HG03060 (cell line): ENCODE measurements around the gene PSKH1.
"Not testable (repeated sequence)": the region's sequence is repeated elsewhere in the genome, so short reads cannot be mapped to it uniquely, and the experiment has no call there.

ENCODE experiments used
- ATAC-seq: cut with Tn5 transposase; IDR thresholded peaks from one replicate; pipeline ENCODE4 v1.9.1; 2021; ENCODE audit warnings: low read depth, moderate number of reproducible peaks; ENCODE audit not compliant: unreplicated experiment

The PSKH1 gene

DNA sequence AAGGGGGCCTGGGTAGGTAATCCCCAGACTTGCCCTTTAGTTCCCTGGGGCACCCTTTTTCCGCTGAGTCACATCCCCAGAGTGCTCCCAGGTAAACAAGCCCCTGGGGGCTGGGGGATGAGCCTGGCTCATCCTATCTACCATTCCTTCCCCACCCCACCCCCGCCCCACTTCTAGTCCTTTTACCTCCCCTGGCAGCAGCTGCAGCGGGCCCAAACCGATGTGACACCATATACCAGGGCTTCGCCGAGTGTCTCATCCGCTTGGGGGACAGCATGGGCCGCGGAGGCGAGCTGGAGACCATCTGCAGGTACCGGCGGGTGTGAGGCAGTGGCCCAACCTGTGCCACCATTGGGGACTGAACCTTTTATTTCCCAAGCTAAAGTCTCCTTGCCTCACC lies 7.5 kb upstream of the PSKH1 start:
- no peak for ATAC-seq

DNA sequence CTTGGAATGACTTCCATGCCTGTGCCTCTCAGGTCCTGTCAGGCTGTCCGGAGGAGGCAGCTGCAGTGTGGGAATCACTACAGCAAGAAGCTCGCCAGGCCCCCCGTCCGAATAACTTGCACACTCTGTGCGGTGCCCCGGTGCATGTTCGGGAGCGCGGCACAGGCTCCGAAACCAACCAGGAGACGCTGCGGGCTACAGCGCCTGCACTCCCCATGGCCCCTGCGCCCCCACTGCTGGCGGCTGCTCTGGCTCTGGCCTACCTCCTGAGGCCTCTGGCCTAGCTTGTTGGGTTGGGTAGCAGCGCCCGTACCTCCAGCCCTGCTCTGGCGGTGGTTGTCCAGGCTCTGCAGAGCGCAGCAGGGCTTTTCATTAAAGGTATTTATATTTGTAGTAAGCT lies 7.1 kb upstream of the PSKH1 start:
- ATAC-seq: no peak

DNA sequence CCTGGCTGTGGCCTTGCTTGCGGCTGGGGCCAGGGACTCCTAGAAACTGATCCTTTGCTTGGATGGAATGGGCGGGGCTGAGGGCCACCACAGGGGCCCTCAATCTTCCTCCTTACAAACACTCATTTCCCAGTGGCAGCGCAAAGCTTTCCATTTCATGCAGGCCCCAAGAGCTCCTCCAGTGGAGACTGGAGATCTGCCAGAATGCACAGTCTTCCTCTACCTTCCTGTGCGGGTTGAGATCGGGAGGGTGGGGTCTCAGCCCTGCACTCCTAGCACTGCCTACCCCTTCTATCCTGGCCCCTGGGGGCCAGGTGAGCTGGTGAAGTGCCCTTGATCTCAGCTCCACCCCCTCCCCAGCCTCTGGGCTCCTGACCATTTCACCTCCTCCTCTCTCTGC lies 6.7 kb upstream of the PSKH1 start:
- no peak for ATAC-seq

DNA sequence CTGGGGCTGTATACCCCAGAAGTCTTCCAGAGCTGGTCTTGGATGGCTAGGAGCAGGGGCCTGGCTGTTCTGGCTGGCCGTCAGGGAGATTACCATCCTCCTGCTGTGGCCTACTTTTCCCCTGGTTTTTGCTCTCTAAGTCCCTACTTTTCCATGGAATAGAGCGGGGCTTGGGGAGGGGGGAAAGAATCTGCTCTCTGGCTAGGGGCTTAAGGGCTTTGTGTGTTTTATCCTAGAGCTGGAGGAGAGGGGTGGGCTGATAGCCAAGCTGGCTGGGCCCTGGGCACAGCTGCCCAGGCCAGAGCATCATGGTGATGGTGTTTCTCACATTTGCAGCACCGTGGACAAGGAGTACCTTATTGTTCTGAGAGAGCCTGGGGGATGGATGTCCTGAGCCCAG lies 4.7 kb upstream of the PSKH1 start:
- no peak for ATAC-seq

DNA sequence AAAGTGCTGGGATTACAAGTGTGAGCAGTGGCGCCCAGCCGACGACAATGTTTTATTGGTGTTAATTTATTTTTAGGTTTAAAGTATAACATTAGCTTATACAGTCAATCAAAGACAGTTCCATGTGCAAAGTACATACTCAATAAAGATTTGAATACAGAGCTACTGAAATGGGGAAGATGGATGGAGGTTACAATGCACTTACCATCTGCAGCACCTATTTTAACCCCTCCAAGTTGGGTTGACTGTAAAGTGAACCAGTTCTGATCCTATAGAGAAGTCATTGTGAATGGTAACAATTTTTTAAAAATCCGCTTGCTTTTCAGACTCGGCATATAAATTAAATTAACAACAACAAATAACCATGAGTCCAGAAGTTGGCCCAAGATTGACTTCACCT lies 679 bp upstream of the PSKH1 start:
- no peak for ATAC-seq

DNA sequence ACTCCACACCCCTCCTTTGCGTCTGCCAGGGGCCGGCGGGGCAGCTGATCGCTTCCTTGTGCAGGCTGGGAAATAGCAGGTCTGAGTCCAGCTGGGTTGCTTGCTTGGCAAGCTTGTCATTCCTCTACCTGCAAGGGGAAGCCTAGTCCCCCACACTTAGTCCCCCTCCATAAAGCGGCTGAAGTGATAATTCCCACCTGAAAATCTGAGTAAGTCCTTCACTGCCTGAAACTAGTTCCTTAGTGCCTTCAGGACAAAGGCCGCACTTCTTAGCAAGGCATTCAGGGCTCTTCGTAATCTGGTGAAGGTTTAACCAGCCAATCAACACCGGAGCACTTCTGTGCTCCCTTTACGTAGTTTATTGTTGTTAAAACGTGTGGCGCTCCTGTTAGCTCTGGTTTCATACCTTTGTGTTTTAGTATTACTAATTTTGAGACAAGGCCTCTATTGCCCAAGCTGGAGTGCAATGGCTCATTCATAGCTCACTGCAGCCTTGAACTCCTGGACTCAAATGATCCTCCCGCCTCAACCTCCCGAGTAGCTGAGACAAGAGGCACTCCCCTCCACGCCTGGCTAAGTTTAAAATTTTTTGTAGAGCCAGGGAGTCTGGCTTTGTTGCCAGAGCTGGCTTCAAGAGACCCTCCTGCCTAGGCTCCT lies 817 bp downstream of the PSKH1 start:
- ATAC-seq: no peak

DNA sequence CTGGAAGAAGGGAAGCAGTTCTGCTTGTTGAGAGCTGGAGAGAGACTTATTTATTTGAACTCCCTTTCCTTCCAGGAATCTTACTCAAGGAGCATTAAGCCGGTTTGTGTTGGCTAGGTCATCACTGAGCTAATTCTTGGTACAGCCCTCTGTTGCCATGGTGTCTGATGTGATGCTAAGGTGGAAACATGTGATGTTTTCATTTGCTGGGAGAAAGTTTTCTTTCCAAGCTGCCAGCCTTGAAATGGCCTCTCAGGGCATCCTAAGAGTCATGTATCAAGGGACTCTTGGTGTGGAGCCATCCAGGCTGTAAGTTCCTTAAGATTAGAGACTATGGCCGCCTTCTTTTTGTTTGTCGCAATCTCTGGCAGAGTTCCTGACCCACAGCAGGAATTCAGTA lies 4.2 kb downstream of the PSKH1 start:
- ATAC-seq: no peak

DNA sequence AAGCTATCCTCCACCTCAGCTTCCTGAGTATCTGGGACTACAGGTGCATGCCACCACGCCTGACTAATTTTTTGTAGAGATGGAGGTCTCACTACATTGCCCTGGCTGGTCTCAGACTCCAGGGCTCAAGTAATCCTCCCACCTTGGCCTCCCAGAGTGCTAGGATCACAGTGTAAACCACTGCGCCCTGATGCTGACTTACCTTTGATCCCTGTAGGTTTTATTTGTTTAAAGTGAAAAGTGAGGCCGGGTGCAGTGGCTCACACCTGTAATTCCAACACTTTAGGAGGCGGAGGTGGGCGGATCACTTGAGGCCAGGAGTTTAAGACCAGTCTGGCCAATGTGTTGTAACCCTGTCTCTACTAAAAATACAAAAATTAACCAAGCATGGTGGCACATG lies 8.7 kb downstream of the PSKH1 start:
- no peak for ATAC-seq

DNA sequence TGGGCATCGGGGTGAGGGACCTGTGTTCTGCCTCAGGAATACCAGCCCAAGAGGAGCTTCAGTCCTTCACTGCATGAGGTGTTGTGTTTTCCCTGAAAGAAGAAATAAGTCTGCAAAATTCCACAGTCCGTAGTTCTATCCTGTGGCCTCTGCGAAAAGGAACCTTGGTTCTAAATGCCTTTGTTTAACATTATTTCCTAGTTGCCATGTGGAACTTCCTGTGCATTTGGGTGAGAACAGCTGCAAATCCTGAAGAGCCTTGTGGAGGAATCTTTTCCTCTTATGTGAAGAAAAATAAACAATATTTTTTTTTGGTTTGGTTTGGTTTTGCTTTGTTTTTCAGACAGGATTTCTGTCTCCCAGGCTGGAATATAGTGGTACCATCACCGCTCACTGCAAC lies 9.8 kb downstream of the PSKH1 start:
- ATAC-seq: no peak

DNA sequence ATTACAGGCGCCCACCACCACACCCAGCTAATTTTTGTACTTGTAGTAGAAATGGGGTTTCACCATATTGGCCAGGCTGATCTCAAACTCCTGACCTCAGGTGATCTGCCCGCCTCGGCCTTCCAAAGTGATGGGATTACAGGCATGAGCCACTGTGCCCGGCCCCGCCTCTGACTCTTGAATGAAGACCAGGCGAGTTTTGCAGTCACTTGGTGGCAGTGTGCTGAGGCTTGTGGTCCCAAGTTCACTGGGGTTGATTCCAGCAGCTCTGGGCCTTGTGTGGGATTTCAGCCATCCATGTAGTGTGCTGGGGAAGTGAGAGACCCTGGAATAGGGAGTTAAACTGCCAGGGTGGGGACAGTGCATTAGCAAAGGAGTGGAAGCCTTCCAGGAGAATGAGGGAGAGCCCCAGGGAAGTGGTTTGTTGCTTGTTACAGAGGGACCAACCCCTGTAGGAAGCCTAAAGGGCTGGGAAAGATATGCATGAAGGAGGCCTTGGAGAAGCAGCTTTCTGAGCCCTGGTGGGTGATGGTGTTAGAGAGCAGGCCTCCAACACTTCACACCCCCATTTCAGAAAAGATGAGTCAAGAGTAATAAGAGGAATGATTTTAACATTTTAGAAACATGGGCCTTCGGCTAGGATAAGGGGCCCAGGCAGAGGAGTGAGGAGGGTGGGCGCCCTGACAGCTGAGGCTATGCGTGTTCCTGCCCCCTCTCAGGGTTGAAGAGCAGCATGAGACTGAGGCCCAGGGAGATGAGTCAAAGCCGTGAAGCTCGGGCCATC lies 14.5 kb downstream of the PSKH1 start:
- ATAC-seq: no peak

DNA sequence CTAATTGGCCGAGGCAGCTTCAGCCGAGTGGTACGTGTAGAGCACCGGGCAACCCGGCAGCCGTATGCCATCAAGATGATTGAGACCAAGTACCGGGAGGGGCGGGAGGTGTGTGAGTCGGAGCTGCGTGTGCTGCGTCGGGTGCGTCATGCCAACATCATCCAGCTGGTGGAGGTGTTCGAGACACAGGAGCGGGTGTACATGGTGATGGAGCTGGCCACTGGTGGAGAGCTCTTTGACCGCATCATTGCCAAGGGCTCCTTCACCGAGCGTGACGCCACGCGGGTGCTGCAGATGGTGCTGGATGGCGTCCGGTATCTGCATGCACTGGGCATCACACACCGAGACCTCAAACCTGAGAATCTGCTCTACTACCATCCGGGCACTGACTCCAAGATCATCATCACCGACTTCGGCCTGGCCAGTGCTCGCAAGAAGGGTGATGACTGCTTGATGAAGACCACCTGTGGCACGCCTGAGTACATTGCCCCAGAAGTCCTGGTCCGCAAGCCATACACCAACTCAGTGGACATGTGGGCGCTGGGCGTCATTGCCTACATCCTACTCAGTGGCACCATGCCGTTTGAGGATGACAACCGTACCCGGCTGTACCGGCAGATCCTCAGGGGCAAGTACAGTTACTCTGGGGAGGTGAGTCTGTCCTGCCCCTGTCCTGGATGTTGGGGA lies 16.1 kb downstream of the PSKH1 start:
- no peak for ATAC-seq

DNA sequence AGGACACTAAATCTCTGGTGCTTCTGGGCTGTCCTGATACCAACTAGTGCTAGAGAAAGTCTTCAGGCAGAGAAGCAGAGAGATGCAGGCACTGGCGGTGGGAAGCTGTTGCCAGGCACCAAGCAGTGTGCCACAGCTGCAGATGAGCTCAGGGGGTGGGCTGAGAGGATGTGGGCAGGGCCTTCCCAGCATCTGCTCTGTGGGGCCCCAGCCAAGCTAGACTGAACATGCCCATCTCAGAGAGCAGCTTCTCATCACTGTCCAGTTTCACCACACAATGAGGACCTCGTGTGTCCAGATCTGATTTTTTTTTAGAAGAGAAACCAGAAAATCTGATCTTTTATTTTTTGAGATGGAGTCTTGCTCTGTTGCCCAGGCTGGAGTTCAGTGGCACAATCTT lies 17.1 kb downstream of the PSKH1 start:
- no peak for ATAC-seq

DNA sequence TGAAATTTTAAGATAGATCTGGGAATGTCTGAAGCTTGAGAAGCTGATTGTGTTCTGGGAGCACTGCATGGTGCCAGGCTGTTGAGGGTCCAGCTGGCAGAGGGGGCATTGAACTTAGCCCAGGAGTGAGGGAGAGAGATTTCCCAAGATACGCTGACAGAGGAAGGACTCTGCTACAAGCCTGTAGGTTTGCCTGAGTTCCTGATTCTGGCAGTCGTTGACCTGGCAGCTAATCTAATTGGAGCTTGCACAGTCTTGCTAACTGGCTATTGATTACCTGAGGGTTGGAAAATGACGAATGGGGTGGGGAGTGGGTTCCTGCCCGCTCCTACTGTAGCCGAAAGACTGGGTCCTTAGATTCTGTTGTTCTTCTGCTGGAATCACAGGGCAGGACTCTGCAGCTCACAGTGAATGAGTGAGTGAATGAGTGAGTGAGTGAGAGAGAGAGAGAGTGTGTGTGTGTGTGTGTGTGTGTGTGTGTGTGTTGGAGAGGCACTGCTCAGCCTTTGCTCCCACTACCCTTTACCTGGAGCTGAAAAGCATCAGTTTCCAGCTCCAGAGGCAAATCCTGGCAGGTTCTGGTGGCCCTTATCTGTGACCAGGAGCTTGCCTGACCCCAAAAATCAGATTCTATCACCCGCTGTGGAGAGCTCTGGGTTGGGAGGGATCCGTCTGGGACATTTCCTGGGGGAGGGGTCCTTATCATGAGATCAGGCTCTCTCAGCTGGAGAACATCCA lies 21.9 kb downstream of the PSKH1 start:
- ATAC-seq: no peak

DNA sequence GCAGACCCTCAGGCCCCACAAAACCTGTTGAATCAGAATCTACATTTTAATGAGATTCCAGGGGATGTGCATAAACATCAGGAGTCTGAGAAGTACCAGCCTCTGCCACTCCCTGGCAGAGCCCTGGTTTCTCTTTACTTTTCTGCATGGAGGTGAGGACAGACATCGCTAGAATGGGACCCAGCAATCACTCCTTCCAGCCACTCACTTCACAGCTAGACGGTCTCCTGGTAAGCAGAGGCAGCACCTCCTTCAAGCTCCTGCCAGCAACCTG lies 22.4 kb downstream of the PSKH1 start:
- ATAC-seq: not testable (repeated sequence)

DNA sequence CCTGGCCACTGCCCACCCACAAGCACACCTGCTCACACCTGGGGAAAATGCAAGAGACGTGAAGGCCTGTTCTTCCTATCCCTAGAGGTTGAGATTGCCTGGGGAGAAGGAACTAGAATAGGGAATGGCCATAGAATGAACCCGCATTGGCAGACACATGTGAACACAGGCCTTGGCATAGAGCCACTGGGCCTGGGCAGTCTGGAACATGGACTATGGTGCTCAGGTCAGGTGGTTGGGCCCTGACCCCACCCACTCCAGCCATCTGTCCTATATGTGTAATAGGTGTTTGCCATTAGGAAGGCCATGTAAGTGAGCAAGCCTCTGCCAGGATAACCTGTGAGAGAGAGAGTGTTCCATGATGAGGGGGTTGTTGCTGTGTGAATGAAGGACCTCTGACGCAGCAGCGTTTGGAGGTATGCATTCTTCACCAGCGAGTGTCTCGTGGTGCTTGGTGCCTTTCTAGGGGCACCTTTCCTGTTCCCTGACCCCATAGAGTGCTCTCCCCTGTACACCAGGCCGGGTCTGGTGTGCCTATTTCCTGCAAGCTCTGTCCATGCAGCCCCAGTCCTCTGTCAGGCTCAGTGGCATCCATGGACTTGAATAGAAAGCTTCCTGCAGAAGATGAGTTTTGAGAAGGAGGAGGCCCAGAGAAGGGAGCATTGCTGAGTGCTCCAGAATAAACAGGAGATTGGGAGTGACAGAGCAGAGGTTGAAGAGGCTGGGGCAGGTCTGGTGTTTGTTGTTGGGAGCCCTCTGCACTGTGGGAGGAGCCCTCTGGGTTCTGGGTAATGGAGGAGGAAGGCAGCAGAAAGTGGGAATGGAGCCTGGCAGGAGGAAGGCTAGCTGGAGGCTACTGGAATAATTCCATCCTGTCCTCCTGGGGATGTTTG lies 23.0 kb downstream of the PSKH1 start:
- ATAC-seq: no peak

DNA sequence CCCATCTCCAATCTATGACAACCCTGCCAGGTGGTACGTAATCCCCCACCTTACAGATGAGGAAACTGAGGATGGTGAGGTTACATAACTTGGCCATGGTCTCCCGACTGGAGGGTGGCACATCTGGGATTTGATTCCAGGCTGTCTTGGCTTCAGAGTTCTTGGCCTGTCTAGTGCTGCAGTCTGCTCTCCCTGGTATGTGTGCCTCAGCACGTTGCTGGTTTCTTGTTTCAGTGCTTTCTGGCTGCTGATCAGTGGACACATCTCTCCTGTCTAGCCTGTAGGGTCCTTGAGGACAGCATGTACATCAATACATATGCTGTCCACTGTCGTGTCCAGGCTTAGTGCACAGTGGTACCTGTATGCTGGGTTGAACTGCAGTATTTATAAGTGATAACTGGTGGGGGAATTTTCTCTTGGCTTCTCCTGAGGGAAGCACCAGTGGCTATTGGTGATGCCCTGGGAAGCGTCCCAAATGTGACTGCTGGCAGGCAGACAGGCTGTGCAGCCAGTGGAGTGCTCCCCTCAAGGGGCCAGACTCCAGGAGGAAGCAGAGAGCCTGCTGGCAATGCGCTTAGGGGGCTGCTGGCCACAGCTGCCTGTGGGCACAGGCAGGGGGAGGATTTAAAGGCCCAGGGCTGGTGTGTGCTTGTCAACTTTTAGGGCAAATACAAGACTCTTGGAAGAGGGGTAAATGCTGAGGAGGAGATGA lies 24.2 kb downstream of the PSKH1 start:
- no peak for ATAC-seq

DNA sequence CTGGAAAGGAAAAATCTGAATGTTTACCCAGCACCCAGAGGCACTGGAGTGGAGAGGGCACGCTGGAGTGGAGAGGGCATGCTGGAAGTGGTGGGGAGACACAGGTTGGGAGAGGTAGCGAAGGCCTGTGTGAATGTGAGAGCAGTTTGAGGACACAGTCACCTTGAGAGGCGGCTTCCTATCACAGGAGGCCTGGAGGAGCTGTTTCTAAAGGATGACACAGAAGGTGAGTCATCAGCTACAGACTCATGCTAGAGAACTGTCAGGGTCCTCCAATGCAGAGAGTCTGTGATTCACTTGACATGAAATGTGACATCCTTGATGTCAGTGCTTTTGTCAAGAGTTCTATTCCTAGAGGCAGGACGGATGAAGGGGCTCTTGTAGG lies 24.8 kb downstream of the PSKH1 start:
- ATAC-seq: no peak

DNA sequence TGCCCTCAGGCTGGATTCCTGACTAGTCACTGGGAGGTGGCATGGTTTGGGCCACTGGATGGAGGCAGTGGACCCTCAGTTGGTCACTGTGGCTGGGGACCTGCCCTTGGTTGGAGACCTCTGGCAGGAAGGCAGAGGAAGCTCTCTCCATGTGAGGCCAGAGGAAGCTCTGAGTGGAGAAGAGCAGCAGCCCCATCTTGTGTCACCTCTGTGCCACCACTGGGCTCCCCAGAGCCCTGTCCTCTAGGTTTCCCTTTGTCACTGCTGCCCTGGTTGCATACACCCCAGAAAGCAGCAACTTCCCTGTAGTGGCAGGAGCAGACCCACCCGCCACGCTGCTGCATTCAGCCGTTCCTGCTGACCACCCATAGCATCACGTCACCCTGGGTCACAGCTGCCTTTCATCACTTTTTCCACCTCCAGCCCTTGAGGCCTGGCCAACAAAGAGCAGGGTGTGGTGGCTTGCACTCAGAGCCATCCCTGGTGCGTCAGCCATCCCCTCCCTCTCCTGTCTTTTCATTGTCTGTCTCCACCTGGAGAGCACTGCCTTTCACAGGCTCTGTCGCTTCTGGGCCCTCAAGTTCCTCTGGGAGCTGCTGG lies 26.7 kb downstream of the PSKH1 start:
- no peak for ATAC-seq

DNA sequence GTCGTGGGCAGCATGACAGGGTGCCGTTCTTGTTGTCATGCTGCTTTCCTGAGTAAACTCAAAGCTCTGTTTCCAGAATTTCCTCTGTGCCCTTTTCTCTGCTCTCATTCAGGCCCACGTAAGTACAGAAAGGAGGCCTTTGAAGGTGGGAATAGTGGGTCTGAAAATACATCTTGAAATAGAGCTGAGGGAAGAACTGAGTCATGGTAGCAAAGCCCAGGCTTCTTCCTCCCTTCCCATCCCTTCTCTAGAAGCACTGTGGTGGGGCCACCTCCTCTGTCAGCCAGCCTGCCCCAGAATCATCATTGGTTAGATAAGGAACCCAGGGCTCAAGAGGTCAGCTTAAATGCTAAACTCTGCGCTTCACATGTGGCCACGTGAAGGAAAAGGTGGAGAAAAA lies 29.2 kb downstream of the PSKH1 start:
- no peak for ATAC-seq
